ENCODE results near the gene CPN2.

CPN2 gene

DNA sequence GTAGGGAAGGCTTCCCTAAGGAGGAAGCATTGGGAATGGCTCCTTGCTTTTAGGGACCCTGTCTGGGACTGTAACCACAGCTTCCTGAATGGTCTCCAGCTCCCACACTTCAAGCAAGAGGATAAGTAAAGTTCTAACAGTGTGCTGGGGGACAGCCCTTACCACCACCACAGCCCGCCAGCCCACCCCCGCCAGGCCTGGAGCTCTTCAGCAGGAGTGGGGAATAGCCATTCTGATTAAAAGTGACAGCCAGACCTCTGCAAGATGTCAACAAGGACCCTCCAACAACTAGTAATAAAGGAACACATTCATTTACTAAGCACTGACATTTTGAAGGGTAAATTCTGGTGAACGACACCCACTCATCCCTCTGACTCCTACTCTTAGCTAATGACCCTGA is 49.4 kb downstream of the CPN2 start:
- Histone ChIP-seq H3K27ac (ENCODE audit: low read depth, low read length) (no peak overlapping the region), H3K36me3 (ENCODE audit: control insufficient read depth in 1 of 2, insufficient read depth in 2 of 2, low read length in 2 of 2) (no peaks in the 10 kb centered on the region), H3K9ac (ENCODE audit: low read depth in 1 of 2, low read length in 2 of 2) (no peak overlapping the region), H3K9me3 (ENCODE audit: control insufficient read depth in 1 of 2, low read length in 2 of 2) (no peaks in the 10 kb centered on the region), H3K4me1 (ENCODE audit: control insufficient read depth in 1 of 2, insufficient read depth in 2 of 2, low read length in 2 of 2) (peaks cover under 1 to 8% of the 10 kb centered on the region in 2 donors), H3K27me3 (ENCODE audit: control insufficient read depth in 1 of 2, insufficient read depth in 2 of 2, low read length in 2 of 2) (peaks cover 0 to 5% of the 10 kb centered on the region in 2 donors), H3K4me3 (ENCODE audit: low read depth in 1 of 2, low read length in 2 of 2) (no peak overlapping the region)

DNA sequence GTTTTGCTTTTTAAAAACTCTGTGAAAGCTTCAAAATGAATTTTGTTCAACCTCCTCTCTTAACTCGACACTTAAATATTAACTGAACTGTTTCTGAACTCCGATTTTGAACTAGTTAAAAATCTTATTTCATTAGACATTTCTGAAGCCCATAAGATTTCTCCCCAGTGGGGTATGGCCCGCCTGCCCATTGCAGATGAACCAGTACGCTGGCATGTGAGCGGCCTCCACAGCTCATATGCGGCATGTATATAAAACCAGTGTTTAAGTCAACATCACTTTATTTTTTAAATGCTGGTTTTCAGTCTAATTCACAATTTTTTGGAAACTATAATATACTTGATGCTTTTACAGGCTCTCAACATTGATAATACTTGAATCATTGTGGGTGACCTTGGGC is 50.2 kb downstream of the CPN2 start:
- Histone ChIP-seq H3K4me3 (ENCODE audit: low read depth in 1 of 2, low read length in 2 of 2) (no peak overlapping the region), H3K9ac (ENCODE audit: low read depth in 1 of 2, low read length in 2 of 2) (no peak overlapping the region), H3K27ac (ENCODE audit: low read depth, low read length) (no peak overlapping the region), H3K4me1 (ENCODE audit: control insufficient read depth in 1 of 2, insufficient read depth in 2 of 2, low read length in 2 of 2) (peaks cover 0 to 6% of the 10 kb centered on the region in 2 donors), H3K27me3 (ENCODE audit: control insufficient read depth in 1 of 2, insufficient read depth in 2 of 2, low read length in 2 of 2) (peaks cover 0 to 5% of the 10 kb centered on the region in 2 donors), H3K9me3 (ENCODE audit: control insufficient read depth in 1 of 2, low read length in 2 of 2) (no peaks in the 10 kb centered on the region), H3K36me3 (ENCODE audit: control insufficient read depth in 1 of 2, insufficient read depth in 2 of 2, low read length in 2 of 2) (no peaks in the 10 kb centered on the region)

DNA sequence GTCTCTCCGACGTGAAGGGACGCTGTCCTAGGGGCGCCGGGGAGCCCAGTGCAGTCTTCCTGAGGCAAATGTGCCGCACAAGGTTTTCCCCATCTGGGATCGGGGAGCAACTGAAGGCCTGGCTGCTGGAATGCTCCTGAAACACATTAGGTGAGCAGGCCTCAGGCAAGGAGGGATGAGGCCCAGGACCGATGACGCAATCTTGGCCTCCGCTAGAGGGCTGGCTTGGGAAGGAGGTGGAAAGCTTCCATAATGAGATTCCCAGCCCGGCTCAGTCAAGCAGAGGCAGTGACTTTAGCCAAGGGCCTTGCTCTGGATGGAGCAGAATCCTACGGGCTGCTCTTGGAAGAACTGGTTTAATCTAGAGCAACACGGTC is 50.8 kb downstream of the CPN2 start:
- Histone ChIP-seq H3K4me3 (ENCODE audit: low read depth in 1 of 2, low read length in 2 of 2) (no peak overlapping the region), H3K9me3 (ENCODE audit: control insufficient read depth in 1 of 2, low read length in 2 of 2) (no peaks in the 10 kb centered on the region), H3K27ac (ENCODE audit: low read depth, low read length) (no peak overlapping the region), H3K36me3 (ENCODE audit: control insufficient read depth in 1 of 2, insufficient read depth in 2 of 2, low read length in 2 of 2) (no peaks in the 10 kb centered on the region), H3K9ac (ENCODE audit: low read depth in 1 of 2, low read length in 2 of 2) (no peak overlapping the region), H3K27me3 (ENCODE audit: control insufficient read depth in 1 of 2, insufficient read depth in 2 of 2, low read length in 2 of 2) (peaks cover 0 to 2% of the 10 kb centered on the region in 2 donors), H3K4me1 (ENCODE audit: control insufficient read depth in 1 of 2, insufficient read depth in 2 of 2, low read length in 2 of 2) (peaks cover 0 to 6% of the 10 kb centered on the region in 2 donors)

DNA sequence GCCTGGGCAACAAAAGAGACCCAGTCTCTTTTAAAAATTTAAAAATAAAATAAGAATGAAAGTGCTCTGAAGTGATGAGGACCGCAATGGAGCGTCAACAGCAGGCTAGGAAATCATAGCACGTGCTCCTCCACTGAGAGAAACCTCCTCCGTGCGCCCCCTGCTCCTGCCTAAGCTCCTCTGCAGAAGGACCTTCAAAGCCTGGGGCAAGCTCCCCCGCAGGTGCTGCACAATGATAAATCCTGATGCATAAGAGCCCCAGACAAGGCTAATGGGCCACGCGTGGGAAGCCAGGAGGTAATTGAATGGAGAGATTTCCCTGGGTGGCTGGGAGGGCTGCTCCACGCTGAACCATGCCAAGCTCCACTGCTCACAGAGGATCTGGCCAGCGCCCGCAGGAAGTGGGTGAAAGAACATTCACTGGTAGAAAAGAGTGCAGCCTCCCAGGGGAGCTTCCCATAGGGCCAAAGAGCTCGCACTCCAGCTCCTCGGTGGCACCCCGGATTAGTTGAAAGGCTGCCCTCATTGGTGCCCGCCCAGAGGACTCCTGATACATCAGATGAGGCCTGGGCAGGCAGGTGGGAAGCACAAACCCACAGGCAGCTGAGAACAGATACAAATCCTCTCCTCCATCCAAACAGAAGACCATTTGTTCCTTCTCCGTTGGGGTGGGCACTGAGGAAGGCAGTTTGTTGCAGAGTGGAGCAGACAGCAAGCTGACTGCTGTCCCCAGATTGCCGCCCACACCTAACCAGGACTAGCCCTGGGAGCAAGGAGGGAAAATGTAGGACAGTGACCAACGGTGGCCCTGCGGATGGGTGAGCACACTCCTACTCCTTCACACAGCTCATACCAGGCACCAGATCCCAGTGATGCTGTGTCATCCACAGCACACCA is 52.5 kb downstream of the CPN2 start:
- no peak overlapping the region for H3K9ac ChIP-seq (ENCODE audit: low read depth in 1 of 2, low read length in 2 of 2)
- no peaks in the 10 kb centered on the region for H3K27me3 ChIP-seq (ENCODE audit: control insufficient read depth in 1 of 2, insufficient read depth in 2 of 2, low read length in 2 of 2)
- peaks cover 0 to 6% of the 10 kb centered on the region in 2 donors for H3K4me1 ChIP-seq (ENCODE audit: control insufficient read depth in 1 of 2, insufficient read depth in 2 of 2, low read length in 2 of 2)
- no peak overlapping the region for H3K27ac ChIP-seq (ENCODE audit: low read depth, low read length)
- H3K36me3 ChIP-seq (ENCODE audit: control insufficient read depth in 1 of 2, insufficient read depth in 2 of 2, low read length in 2 of 2): no peaks in the 10 kb centered on the region
- no peak overlapping the region for H3K4me3 ChIP-seq (ENCODE audit: low read depth in 1 of 2, low read length in 2 of 2)
- no peaks in the 10 kb centered on the region for H3K9me3 ChIP-seq (ENCODE audit: control insufficient read depth in 1 of 2, low read length in 2 of 2)

DNA sequence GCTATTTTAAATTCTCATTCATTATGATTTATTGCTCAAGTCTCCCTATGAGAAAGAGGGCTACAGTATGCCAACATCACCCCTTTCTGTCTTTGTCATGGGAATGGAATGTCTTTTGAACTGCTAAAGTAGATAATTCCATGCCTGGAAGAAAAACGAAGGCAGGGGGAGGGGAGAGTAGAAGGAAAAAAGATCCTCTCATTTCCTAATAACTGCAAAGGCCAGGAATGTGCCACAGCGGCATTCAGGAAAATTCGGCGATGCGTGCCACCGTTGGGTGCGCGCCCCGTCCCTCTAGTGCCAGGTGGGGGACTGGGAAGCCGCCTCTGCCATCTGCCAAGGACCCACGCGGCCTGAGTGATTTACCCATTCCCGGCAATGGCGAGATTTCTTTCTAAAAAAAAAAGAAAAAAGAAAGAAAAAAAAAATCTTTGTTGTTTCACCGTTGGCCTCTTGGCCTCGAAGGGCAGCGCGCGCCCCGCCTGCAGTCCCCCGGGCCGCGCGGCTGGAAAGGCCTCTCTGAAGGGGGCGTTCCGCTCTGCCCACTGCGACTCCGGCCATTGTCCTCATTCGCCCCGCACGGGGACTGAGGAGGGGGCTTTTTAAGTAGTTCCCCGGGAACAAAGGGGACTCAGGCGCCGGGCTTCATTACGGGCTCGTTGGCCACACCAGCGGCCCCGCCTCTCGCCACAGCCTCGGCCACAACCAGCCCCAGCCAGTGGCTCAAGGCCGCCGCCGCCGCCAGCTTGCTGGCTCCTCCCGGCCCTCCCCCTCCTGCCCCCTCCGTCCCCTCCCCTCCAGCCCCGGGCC is 54.5 kb downstream of the CPN2 start:
- no peaks in the 10 kb centered on the region for H3K9me3 ChIP-seq (ENCODE audit: control insufficient read depth in 1 of 2, low read length in 2 of 2)
- peak overlapping the region; percentile 17 to 40 for H3K4me3 ChIP-seq (ENCODE audit: low read depth in 1 of 2, low read length in 2 of 2)
- H3K4me1 ChIP-seq (ENCODE audit: control insufficient read depth in 1 of 2, insufficient read depth in 2 of 2, low read length in 2 of 2): peaks cover 0 to 6% of the 10 kb centered on the region in 2 donors
- no peaks in the 10 kb centered on the region for H3K36me3 ChIP-seq (ENCODE audit: control insufficient read depth in 1 of 2, insufficient read depth in 2 of 2, low read length in 2 of 2)
- H3K9ac ChIP-seq (ENCODE audit: low read depth in 1 of 2, low read length in 2 of 2): no peak overlapping the region
- H3K27ac ChIP-seq (ENCODE audit: low read depth, low read length): no peak overlapping the region
- H3K27me3 ChIP-seq (ENCODE audit: control insufficient read depth in 1 of 2, insufficient read depth in 2 of 2, low read length in 2 of 2): no peaks in the 10 kb centered on the region

DNA sequence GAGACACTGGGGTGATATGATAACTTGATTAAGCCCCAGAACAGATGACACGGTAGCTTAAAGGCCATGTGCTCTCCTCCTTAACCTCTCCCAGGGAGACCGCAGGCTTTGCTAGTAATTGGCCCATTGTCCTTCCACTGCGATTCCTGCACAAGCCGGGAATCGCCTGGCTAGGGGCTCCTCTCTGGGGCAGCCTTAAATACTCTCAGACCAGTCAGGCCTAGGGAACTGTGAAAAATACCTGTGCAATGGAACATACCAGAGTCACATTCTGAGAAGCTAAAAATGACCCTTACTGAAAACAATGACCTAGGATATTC is 56.3 kb downstream of the CPN2 start:
- no peaks in the 10 kb centered on the region for H3K9me3 ChIP-seq (ENCODE audit: control insufficient read depth in 1 of 2, low read length in 2 of 2)

DNA sequence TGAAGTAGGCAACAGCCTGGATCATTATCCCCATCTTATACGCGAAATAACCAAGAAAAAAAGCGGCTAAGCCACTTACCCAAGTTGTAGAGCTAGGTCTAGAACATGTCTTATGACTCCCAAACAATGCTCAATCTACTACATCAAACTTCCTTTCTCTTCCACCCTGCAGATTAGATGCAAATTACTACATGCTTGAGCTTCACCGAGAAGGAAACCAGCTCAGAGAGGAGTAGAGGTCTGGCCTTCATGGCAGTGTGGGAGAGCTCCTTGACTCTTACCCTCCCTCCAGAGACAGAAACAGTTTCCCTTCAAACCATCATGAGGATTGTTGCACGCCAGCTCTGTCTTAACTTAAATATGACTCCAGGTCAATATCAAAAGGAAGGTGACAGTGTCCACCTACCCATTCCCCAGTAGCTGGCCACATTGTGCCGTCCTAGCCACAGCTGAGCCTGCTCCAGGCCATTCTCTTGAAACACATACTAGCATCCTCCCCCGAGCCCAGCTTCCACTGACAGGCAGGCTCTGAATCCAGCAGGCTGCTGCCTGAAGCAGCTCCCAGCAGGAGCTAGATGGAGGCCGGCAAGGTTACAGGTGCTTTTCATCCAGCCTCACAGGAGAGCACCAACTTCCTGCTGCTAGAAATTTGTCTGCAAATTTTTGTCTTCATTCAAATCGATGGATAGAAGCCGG is 56.8 kb downstream of the CPN2 start:
- H3K27me3 ChIP-seq (ENCODE audit: control insufficient read depth in 1 of 2, insufficient read depth in 2 of 2, low read length in 2 of 2): no peaks in the 10 kb centered on the region
- no peaks in the 10 kb centered on the region for H3K9me3 ChIP-seq (ENCODE audit: control insufficient read depth in 1 of 2, low read length in 2 of 2)
- H3K36me3 ChIP-seq (ENCODE audit: control insufficient read depth in 1 of 2, insufficient read depth in 2 of 2, low read length in 2 of 2): no peaks in the 10 kb centered on the region
- H3K4me3 ChIP-seq (ENCODE audit: low read depth in 1 of 2, low read length in 2 of 2): no peak overlapping the region
- no peak overlapping the region for H3K27ac ChIP-seq (ENCODE audit: low read depth, low read length)
- H3K4me1 ChIP-seq (ENCODE audit: control insufficient read depth in 1 of 2, insufficient read depth in 2 of 2, low read length in 2 of 2): peaks cover 0 to 6% of the 10 kb centered on the region in 2 donors
- no peak overlapping the region for H3K9ac ChIP-seq (ENCODE audit: low read depth in 1 of 2, low read length in 2 of 2)

More for the DNA sequence above, 56.3 kb downstream of the CPN2 start:
- H3K27me3 ChIP-seq (ENCODE audit: control insufficient read depth in 1 of 2, insufficient read depth in 2 of 2, low read length in 2 of 2): no peaks in the 10 kb centered on the region
- H3K4me3 ChIP-seq (ENCODE audit: low read depth in 1 of 2, low read length in 2 of 2): no peak overlapping the region
- H3K4me1 ChIP-seq (ENCODE audit: control insufficient read depth in 1 of 2, insufficient read depth in 2 of 2, low read length in 2 of 2): peaks cover 0 to 6% of the 10 kb centered on the region in 2 donors
- H3K27ac ChIP-seq (ENCODE audit: low read depth, low read length): no peak overlapping the region
- H3K36me3 ChIP-seq (ENCODE audit: control insufficient read depth in 1 of 2, insufficient read depth in 2 of 2, low read length in 2 of 2): no peaks in the 10 kb centered on the region
- no peak overlapping the region for H3K9ac ChIP-seq (ENCODE audit: low read depth in 1 of 2, low read length in 2 of 2)

DNA sequence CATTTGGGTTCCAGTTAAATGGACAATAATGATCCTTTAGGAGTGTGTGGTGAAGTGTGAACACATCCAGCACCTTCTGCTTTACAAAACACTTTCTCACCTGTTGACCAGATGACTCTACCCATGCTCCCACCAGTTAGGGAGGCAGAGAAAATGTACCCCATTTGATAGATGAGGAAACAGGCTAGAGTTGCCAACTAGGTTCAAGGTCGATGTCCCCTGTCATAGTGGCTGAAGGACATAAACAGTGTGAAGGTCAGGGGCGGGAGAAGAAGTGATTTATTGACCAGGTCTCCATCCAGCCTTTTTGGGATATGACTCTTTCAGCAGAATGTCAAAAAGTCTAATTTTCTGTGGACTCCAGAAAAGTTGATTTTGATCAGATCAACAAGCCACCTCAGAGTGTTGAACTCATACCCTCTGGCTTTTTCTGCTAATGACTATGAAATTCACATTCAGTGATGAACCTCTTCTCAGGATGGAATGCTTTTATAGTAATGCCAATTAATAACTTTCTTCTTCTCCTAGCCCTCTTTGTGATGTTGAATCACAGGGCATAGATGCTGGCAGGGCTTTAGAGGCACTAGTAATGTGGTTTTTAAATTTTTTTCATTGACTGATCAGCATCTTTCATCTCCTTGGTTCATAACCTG is 57.5 kb downstream of the CPN2 start:
- H3K9me3 ChIP-seq (ENCODE audit: control insufficient read depth in 1 of 2, low read length in 2 of 2): no peaks in the 10 kb centered on the region
- H3K36me3 ChIP-seq (ENCODE audit: control insufficient read depth in 1 of 2, insufficient read depth in 2 of 2, low read length in 2 of 2): no peaks in the 10 kb centered on the region
- H3K4me1 ChIP-seq (ENCODE audit: control insufficient read depth in 1 of 2, insufficient read depth in 2 of 2, low read length in 2 of 2): peaks cover 0 to 6% of the 10 kb centered on the region in 2 donors
- H3K27me3 ChIP-seq (ENCODE audit: control insufficient read depth in 1 of 2, insufficient read depth in 2 of 2, low read length in 2 of 2): no peaks in the 10 kb centered on the region
- H3K9ac ChIP-seq (ENCODE audit: low read depth in 1 of 2, low read length in 2 of 2): no peak overlapping the region
- no peak overlapping the region for H3K4me3 ChIP-seq (ENCODE audit: low read depth in 1 of 2, low read length in 2 of 2)
- H3K27ac ChIP-seq (ENCODE audit: low read depth, low read length): no peak overlapping the region

DNA sequence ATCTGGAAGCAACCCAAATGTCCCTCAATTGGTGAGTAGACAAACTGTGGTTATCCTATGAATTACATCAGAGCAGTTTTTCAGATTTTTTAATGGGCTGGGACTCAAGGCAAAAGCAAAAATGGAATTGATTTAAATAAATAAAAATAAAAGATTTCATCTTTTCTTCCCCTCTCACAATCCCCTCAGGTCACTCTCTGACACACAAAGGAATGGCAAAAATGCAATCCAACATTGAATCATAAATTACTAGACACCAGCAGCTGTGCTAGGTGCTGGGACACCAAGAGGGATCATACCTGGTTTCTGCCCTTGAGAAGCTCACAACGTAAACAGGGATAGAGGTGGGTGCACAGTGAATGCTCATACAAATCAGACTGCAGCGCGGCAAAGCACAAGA is 58.8 kb downstream of the CPN2 start:
- H3K27me3 ChIP-seq (ENCODE audit: control insufficient read depth in 1 of 2, insufficient read depth in 2 of 2, low read length in 2 of 2): no peaks in the 10 kb centered on the region
- no peaks in the 10 kb centered on the region for H3K36me3 ChIP-seq (ENCODE audit: control insufficient read depth in 1 of 2, insufficient read depth in 2 of 2, low read length in 2 of 2)
- no peak overlapping the region for H3K27ac ChIP-seq (ENCODE audit: low read depth, low read length)
- no peaks in the 10 kb centered on the region for H3K9me3 ChIP-seq (ENCODE audit: control insufficient read depth in 1 of 2, low read length in 2 of 2)
- no peak overlapping the region for H3K9ac ChIP-seq (ENCODE audit: low read depth in 1 of 2, low read length in 2 of 2)
- peaks cover 0 to 6% of the 10 kb centered on the region in 2 donors for H3K4me1 ChIP-seq (ENCODE audit: control insufficient read depth in 1 of 2, insufficient read depth in 2 of 2, low read length in 2 of 2)
- no peak overlapping the region for H3K4me3 ChIP-seq (ENCODE audit: low read depth in 1 of 2, low read length in 2 of 2)

Data from duodenal mucosa (tissue), 2 donors.